ENCODE data around the gene CR1.
"Not testable (repeated sequence)": the region's sequence is repeated elsewhere in the genome, so short reads cannot be mapped to it uniquely, and the experiment has no call there.

The CR1 gene

GRCh38 chr1:207495801-207496792, at the start of gene CR1:
TSS of gene CR1 (plus strand) at chr1:207496157. CDS start at chr1:207496268, 111 bp downstream.
- peak; percentile 8 for DNase-seq (ENCODE audit: low read depth)

GRCh38 chr1:207453710-207454045, 42.3 kb upstream of the CR1 start:
- DNase-seq (ENCODE audit: low read depth), result no peak

GRCh38 chr1:207454046-207454964, 41.7 kb upstream of the CR1 start, which contains the start of gene CR2:
TSS of gene CR2 (plus strand) at chr1:207454328. CDS start at chr1:207454419, 91 bp downstream.
- DNase-seq (ENCODE audit: low read depth), result peak; percentile 31

- DNase-seq (ENCODE audit: low read depth), result no peak
Observed at GRCh38 chr1:207455183-207455754, 40.7 kb upstream of the CR1 start.

- DNase-seq (ENCODE audit: low read depth), result no peak
Observed at GRCh38 chr1:207458414-207458813, 37.5 kb upstream of the CR1 start.

- DNase-seq (ENCODE audit: low read depth), result no peak
Observed at GRCh38 chr1:207459008-207459407, 36.9 kb upstream of the CR1 start.

GRCh38 chr1:207461649-207462048, 34.3 kb upstream of the CR1 start:
- DNase-seq (ENCODE audit: low read depth), result no peak

GRCh38 chr1:207462535-207462934, 33.4 kb upstream of the CR1 start:
- no peak for DNase-seq (ENCODE audit: low read depth)

GRCh38 chr1:207463021-207463420, 32.9 kb upstream of the CR1 start:
- DNase-seq (ENCODE audit: low read depth), result no peak

- DNase-seq (ENCODE audit: low read depth), result no peak
Observed at GRCh38 chr1:207463571-207463970, 32.4 kb upstream of the CR1 start.

GRCh38 chr1:207470927-207471326, 25.0 kb upstream of the CR1 start:
- no peak for DNase-seq (ENCODE audit: low read depth)

- DNase-seq (ENCODE audit: low read depth), result no peak
Observed at GRCh38 chr1:207474210-207474609, 21.7 kb upstream of the CR1 start.

- DNase-seq (ENCODE audit: low read depth), result no peak
Observed at GRCh38 chr1:207486198-207486597, 9.8 kb upstream of the CR1 start.

- DNase-seq (ENCODE audit: low read depth), result no peak
Observed at GRCh38 chr1:207487636-207488035, 8.3 kb upstream of the CR1 start.

- no peak for DNase-seq (ENCODE audit: low read depth)
Observed at GRCh38 chr1:207493212-207493611, 2.7 kb upstream of the CR1 start.

GRCh38 chr1:207494171-207494570, 1.8 kb upstream of the CR1 start:
- no peak for DNase-seq (ENCODE audit: low read depth)

- DNase-seq (ENCODE audit: low read depth), result not testable (repeated sequence)
Observed at GRCh38 chr1:207495281-207495680, 676 bp upstream of the CR1 start.

- DNase-seq (ENCODE audit: low read depth), result no peak
Observed at GRCh38 chr1:207497941-207498340, 2.0 kb downstream of the CR1 start.

- peak; percentile 27 for DNase-seq (ENCODE audit: low read depth)
Observed at GRCh38 chr1:207499573-207499972, 3.6 kb downstream of the CR1 start.

GRCh38 chr1:207500306-207500705, 4.3 kb downstream of the CR1 start:
- DNase-seq (ENCODE audit: low read depth), result no peak

- DNase-seq (ENCODE audit: low read depth), result no peak
Observed at GRCh38 chr1:207501071-207501470, 5.1 kb downstream of the CR1 start.

- no peak for DNase-seq (ENCODE audit: low read depth)
Observed at GRCh38 chr1:207502726-207503125, 6.8 kb downstream of the CR1 start.

Data from stimulated activated CD8-positive, alpha-beta memory T cell treated with anti-CD3 and anti-CD28 coated beads, Interleukin-12 subunit alpha, Interleukin-12 subunit beta, amount 100 ng/mL, for 4 hours (primary cell).